Measurements from ENCODE around the gene AEN.

- TF ChIP-seq CTCF (conservative IDR thresholded peaks at IDR 0.05; ENCODE audit: low read length) = no peak
- no peak for TF ChIP-seq EZH2phosphoT487 (IDR thresholded peaks at IDR 0.05; ENCODE audit: borderline replicate concordance)
Observed at GRCh38 chr15:88625943-88626741, 5.0 kb downstream of the AEN start.
